Nephron progenitor cell (in vitro differentiated cells): ENCODE measurements around the gene SLC2A10.

Source experiments
- DNase-seq: peaks from one replicate; pipeline ENCODE4 v3.0.0; 2021
- H3K27ac Mint-ChIP-seq: 2 replicates; pipeline ENCODE4 v1.8.0; 2021; ENCODE audit warnings: mild to moderate bottlenecking, moderate library complexity, mixed read lengths
- H3K27me3 Mint-ChIP-seq: 2 replicates; pipeline ENCODE4 v1.8.0; 2021; ENCODE audit warnings: mild to moderate bottlenecking, low read depth, mixed read lengths; ENCODE audit not compliant: poor library complexity
- H3K36me3 Mint-ChIP-seq: 2 replicates; pipeline ENCODE4 v1.8.0; 2021; ENCODE audit warnings: low read depth, mixed read lengths
- H3K4me1 Mint-ChIP-seq: 2 replicates; pipeline ENCODE4 v1.8.0; 2021; ENCODE audit warnings: mixed read lengths
- H3K4me3 Mint-ChIP-seq: 2 replicates; pipeline ENCODE4 v1.8.0; 2021; ENCODE audit warnings: mild to moderate bottlenecking, moderate library complexity, mixed read lengths
- H3K9me3 Mint-ChIP-seq: 2 replicates; pipeline ENCODE4 v1.8.0; 2021; ENCODE audit warnings: mild to moderate bottlenecking, moderate library complexity, mixed read lengths
- CTCF ChIP-seq: fragments of 200-600 bp; sonication (generic); IDR thresholded peaks from 2 replicates; pipeline ENCODE4 v1.5.0; 2021; ENCODE audit warnings: antibody characterized with exemption

SLC2A10 gene

DNA sequence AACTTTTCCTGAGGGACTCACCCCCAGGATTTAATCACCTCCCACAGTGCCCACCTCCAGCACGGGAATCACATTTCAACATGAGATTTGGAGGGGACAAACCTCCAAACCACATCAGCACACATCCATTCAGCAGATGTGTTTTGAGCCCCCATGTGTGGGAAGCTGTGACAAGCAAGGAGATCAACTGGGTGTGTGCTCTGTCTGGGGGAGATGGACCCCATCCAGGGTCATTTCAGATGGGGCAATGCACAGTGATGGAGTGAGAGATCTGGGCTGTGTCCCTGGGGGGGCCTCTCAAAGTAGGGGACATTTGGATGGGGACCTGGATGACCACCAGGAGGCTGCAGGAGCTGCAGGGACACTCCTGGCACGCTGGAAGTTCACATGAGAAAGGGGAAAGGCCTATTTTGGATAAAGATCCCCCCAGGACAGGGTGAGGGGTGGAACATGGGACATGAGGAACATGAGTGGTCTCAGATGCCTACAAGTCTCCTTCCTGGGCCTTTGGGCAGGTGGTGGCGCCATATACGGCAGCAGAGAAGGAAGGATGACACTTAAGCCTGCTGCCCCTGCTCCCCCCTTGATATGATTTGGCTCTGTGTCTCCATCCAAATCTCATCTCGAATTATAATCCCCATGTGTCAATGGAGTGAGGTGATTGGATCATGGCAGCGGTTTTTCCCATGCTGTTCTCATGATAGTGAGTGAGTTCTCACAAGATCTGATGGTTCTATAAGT lies 49.6 kb downstream of the SLC2A10 start:
- TF ChIP-seq CTCF: no peak
- no peak for DNase-seq
- H3K36me3 Mint-ChIP-seq: no peaks in the 10 kb centered on the region
- H3K27me3 Mint-ChIP-seq: peaks cover 7% of the 10 kb centered on the region
- no peak overlapping the region for H3K4me3 Mint-ChIP-seq
- peaks cover 22% of the 10 kb centered on the region for H3K4me1 Mint-ChIP-seq
- no peak overlapping the region for H3K27ac Mint-ChIP-seq
- H3K9me3 Mint-ChIP-seq: no peaks in the 10 kb centered on the region

GRCh38 chr20:46761566-46761965 lies 52.1 kb downstream of the SLC2A10 start:
- peaks cover 22% of the 10 kb centered on the region for H3K4me1 Mint-ChIP-seq
- H3K27me3 Mint-ChIP-seq: peaks cover 11% of the 10 kb centered on the region
- no peaks in the 10 kb centered on the region for H3K9me3 Mint-ChIP-seq
- no peak overlapping the region for H3K4me3 Mint-ChIP-seq
- H3K27ac Mint-ChIP-seq: no peak overlapping the region
- no peak for TF ChIP-seq CTCF
- DNase-seq: no peak
- no peaks in the 10 kb centered on the region for H3K36me3 Mint-ChIP-seq

DNA sequence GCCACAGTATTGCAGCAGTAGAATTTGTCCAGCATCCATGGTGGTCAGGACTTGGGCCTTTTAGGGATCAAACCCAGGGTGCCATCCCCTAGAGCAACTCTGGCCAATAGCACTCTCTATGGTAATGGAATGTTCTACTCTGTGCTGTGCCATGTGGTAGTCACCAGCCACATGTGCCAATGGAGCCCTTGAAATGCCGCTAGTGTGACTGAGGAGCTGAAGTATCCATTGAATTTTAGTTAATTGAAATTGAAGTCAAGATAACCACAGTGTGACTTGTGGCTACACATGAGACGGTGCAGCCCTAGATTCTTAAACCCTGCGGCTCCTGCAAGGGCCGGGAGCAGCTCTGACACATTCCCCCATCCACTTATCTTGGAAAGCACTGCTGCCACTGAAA lies 54.6 kb downstream of the SLC2A10 start:
- Mint-ChIP-seq H3K27ac (no peak overlapping the region), H3K9me3 (no peaks in the 10 kb centered on the region), H3K36me3 (no peaks in the 10 kb centered on the region), H3K4me1 (peaks cover 21% of the 10 kb centered on the region), H3K27me3 (peaks cover 11% of the 10 kb centered on the region), H3K4me3 (no peak overlapping the region)
- no peak for TF ChIP-seq CTCF
- DNase-seq: no peak

GRCh38 chr20:46765506-46766120 lies 56.2 kb downstream of the SLC2A10 start:
- Mint-ChIP-seq H3K27ac (no peak overlapping the region), H3K4me1 (peaks cover 14% of the 10 kb centered on the region), H3K4me3 (no peak overlapping the region), H3K9me3 (no peaks in the 10 kb centered on the region), H3K36me3 (no peaks in the 10 kb centered on the region), H3K27me3 (peaks cover 10% of the 10 kb centered on the region)
- DNase-seq: no peak
- TF ChIP-seq CTCF: no peak

DNA sequence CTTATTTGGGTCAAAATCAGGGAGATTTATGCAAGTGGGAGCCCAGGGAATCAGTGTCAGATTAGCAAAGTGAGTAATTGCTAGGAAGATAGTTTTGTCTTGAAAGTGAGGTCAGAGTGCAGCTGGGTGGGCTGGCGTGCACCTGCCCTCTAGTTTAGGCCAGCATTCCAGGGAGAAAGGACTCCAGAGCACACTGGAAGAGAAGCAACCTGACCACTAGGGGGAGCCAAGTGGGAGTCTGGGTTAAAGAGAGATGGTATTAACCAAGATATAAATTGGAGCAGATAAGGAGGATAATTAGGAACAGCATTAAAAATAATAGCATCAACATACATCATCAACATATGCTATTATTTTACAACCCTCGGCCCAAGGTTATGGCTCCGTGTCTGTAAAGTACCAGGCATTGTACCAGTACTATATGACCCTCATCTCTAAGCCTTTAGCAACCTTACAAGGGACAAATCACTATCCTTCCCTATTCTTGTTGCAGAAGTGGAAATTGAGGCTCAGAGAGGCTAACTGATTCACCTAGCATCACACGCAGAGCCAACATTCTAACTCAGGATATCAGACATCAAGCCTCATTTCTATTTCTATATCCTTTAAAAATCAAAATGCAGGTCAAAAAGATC lies 57.8 kb downstream of the SLC2A10 start:
- no peaks in the 10 kb centered on the region for H3K9me3 Mint-ChIP-seq
- H3K27ac Mint-ChIP-seq: no peak overlapping the region
- H3K4me1 Mint-ChIP-seq: peaks cover 6% of the 10 kb centered on the region
- peaks cover 15% of the 10 kb centered on the region for H3K27me3 Mint-ChIP-seq
- no peaks in the 10 kb centered on the region for H3K36me3 Mint-ChIP-seq
- TF ChIP-seq CTCF: peak; percentile 64
- no peak overlapping the region for H3K4me3 Mint-ChIP-seq
- peak; percentile 55 for DNase-seq
